WTC11 (cell line): ENCODE data around the gene CDK16. TPM values are rescaled to one million over a fixed set of nuclear protein-coding genes. Genes with fewer than 3 reads are reported as not detected.

Experiments used
- ATAC-seq: fragments of 200-7000 bp; cut with Tn5 transposase; 2 replicates; pipeline ENCODE4 v1.10.0; 2021; ENCODE audit warnings: mild to moderate bottlenecking, moderate library complexity
- CTCF ChIA-PET: fragments of 300-600 bp; sonication (Branson Sonifier 250); formaldehyde crosslinking; loops from one replicate; lab custom pipeline; 2021; ENCODE audit warnings: antibody characterized with exemption; lab: Charles Lee
- POLR2A ChIA-PET: fragments of 350-600 bp; sonication (Branson Sonifier 250); formaldehyde crosslinking; loops from one replicate; lab custom pipeline; 2021; ENCODE audit warnings: antibody characterized with exemption; lab: Charles Lee
- DNase-seq: peaks from one replicate; pipeline ENCODE4 v3.0.0; 2021; ENCODE audit warnings: low spot score
- H3K27ac Mint-ChIP-seq: 2 replicates; pipeline ENCODE4 v1.8.0; 2021; ENCODE audit warnings: mixed read lengths
- H3K27me3 Mint-ChIP-seq: 2 replicates; pipeline ENCODE4 v1.8.0; 2021; ENCODE audit warnings: low read depth, mild to moderate bottlenecking, moderate library complexity, mixed read lengths
- H3K36me3 Mint-ChIP-seq: 2 replicates; pipeline ENCODE4 v1.8.0; 2021; ENCODE audit warnings: mixed read lengths
- H3K4me1 Mint-ChIP-seq: 2 replicates; pipeline ENCODE4 v1.8.0; 2022; ENCODE audit warnings: mixed read lengths
- H3K4me3 Mint-ChIP-seq: 2 replicates; pipeline ENCODE4 v1.8.0; 2021; ENCODE audit warnings: mild to moderate bottlenecking, moderate library complexity, mixed read lengths
- H3K9me3 Mint-ChIP-seq: 2 replicates; pipeline ENCODE4 v1.8.0; 2021; ENCODE audit warnings: mixed read lengths
- ATF3 ChIP-seq: sonication (generic); formaldehyde crosslinking; conservative IDR thresholded peaks from 2 replicates; pipeline ENCODE4 v1.8.1; 2022; ENCODE audit warnings: mild to moderate bottlenecking, missing genetic modification reagents
- CBFB ChIP-seq: sonication (generic); formaldehyde crosslinking; IDR thresholded peaks from 2 replicates; pipeline ENCODE4 v1.8.1; 2022; ENCODE audit warnings: mild to moderate bottlenecking, low read depth, missing genetic modification reagents
- CDX4 ChIP-seq: fragments of 250-450 bp; sonication (Bioruptor Pico); IDR thresholded peaks from 2 replicates; pipeline ENCODE4 v1.9.0; 2021; ENCODE audit warnings: moderate library complexity, mild to moderate bottlenecking, inconsistent platforms, borderline replicate concordance
- ELF4 ChIP-seq: sonication (generic); formaldehyde crosslinking; IDR thresholded peaks from 2 replicates; pipeline ENCODE4 v1.8.1; 2022; ENCODE audit warnings: low read depth, mild to moderate bottlenecking, moderate library complexity, missing genetic modification reagents
- ERG ChIP-seq: fragments of 250-450 bp; sonication (Bioruptor Pico); IDR thresholded peaks from 2 replicates; pipeline ENCODE4 v1.8.0; 2021; ENCODE audit warnings: mild to moderate bottlenecking
- FOXP1 ChIP-seq: sonication (generic); formaldehyde crosslinking; IDR thresholded peaks from 2 replicates; pipeline ENCODE4 v1.8.0; 2022; ENCODE audit warnings: missing genetic modification reagents, mild to moderate bottlenecking, moderate library complexity, borderline replicate concordance
- GABPB1 ChIP-seq: sonication (generic); formaldehyde crosslinking; IDR thresholded peaks from 2 replicates; pipeline ENCODE4 v1.8.1; 2023; ENCODE audit warnings: mild to moderate bottlenecking, missing genetic modification reagents
- NFATC4 ChIP-seq: fragments of 250-450 bp; sonication (Bioruptor Pico); IDR thresholded peaks from 2 replicates; pipeline ENCODE4 v1.9.0; 2021; ENCODE audit warnings: mild to moderate bottlenecking
- NR1H2 ChIP-seq: sonication (generic); formaldehyde crosslinking; IDR thresholded peaks from 2 replicates; pipeline ENCODE4 v1.9.0; 2021; ENCODE audit warnings: mild to moderate bottlenecking, moderate library complexity, missing genetic modification reagents
- NR3C1 ChIP-seq: sonication (generic); formaldehyde crosslinking; conservative IDR thresholded peaks from 2 replicates; pipeline ENCODE4 v1.8.1; 2023; ENCODE audit warnings: low read depth, mild to moderate bottlenecking, missing genetic modification reagents
- OVOL2 ChIP-seq: fragments of 250-450 bp; sonication (Bioruptor Pico); IDR thresholded peaks from 2 replicates; pipeline ENCODE4 v1.9.0; 2021; ENCODE audit warnings: mild to moderate bottlenecking, borderline replicate concordance
- SMAD4 ChIP-seq: sonication (generic); formaldehyde crosslinking; IDR thresholded peaks from 2 replicates; pipeline ENCODE4 v1.8.0; 2022; ENCODE audit warnings: mild to moderate bottlenecking, missing genetic modification reagents
- ZMAT4 ChIP-seq: fragments of 250-450 bp; sonication (Bioruptor Pico); IDR thresholded peaks from 2 replicates; pipeline ENCODE4 v1.9.0; 2021; ENCODE audit warnings: mild to moderate bottlenecking
- ZNF121 ChIP-seq: sonication (generic); formaldehyde crosslinking; IDR thresholded peaks from 2 replicates; pipeline ENCODE4 v1.8.0; 2023; ENCODE audit warnings: missing genetic modification reagents
- ZNF138 ChIP-seq: sonication (generic); formaldehyde crosslinking; conservative IDR thresholded peaks from 2 replicates; pipeline ENCODE4 v1.8.1; 2022; ENCODE audit warnings: mild to moderate bottlenecking, moderate library complexity, missing genetic modification reagents
- ZNF317 ChIP-seq: sonication (generic); formaldehyde crosslinking; IDR thresholded peaks from 2 replicates; pipeline ENCODE4 v1.8.1; 2023; ENCODE audit warnings: low read depth, mild to moderate bottlenecking, moderate library complexity, missing genetic modification reagents, borderline replicate concordance
- ZNF532 ChIP-seq: fragments of 250-450 bp; sonication (Bioruptor Pico); IDR thresholded peaks from 2 replicates; pipeline ENCODE4 v1.9.0; 2021; ENCODE audit warnings: mild to moderate bottlenecking, borderline replicate concordance
- total RNA-seq: library from RNA; stranded (reverse); gene quantifications from 3 replicates; pipeline ENCODE4 v1.2.3, GENCODE V29; 2021
- TF ChIP-seq, protein P1 (sequence below): sonication (generic); formaldehyde crosslinking; IDR thresholded peaks from 2 replicates; pipeline ENCODE4 v1.8.0; 2022; ENCODE audit warnings: mild to moderate bottlenecking, missing genetic modification reagents
- TF ChIP-seq, protein P2 (sequence below): fragments of 250-450 bp; sonication (Bioruptor Pico); IDR thresholded peaks from 2 replicates; pipeline ENCODE4 v1.9.0; 2021; ENCODE audit warnings: mild to moderate bottlenecking

Gene CDK16
- total RNA-seq, 1 experiment from 2014 or later: 130 TPM

DNA sequence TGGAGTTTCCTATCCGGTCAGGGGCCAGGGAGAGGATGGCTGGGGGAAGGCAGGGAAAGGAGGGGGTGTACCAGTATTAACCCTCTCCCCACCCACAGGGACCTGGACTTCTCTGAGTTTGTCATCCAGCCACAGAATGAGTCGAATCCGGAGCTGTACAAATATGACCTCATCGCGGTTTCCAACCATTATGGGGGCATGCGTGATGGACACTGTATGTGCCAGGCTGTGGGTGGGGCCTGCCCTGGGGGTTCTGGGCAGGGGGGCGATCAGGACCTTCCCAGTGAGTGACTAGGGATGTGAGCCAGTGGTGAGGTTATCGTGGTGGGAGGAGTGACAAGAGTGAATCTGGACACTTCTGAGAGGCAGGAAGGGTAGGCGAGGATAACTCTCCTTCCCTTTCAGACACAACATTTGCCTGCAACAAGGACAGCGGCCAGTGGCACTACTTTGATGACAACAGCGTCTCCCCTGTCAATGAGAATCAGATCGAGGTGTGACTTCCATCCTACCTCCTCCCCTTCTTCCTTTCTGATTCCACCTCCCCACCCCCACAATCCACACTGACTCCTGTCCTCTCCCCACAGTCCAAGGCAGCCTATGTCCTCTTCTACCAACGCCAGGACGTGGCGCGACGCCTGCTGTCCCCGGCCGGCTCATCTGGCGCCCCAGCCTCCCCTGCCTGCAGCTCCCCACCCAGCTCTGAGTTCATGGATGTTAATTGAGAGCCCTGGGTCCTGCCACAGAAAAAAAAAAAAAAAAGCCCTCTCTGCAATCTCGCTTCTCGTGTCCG lies 28.9 kb downstream of the CDK16 start:
- Mint-ChIP-seq H3K36me3 (peaks cover 28% of the 10 kb centered on the region), H3K27ac (no peak overlapping the region), H3K27me3 (no peaks in the 10 kb centered on the region), H3K9me3 (no peaks in the 10 kb centered on the region), H3K4me3 (no peak overlapping the region), H3K4me1 (no peaks in the 10 kb centered on the region)
- POLR2A ChIA-PET: interaction anchor here (0.7 kb wide), 1 partner anchor 1728 kb away, joined by 4 read pairs; no protein-coding TSS in a partner anchor
- DNase-seq (no peak), ATAC-seq (no peak)
- CTCF ChIA-PET: no interaction called here
- no peak for TF ChIP-seq ZNF138 (CRISPR knock-in tag)
- TF ChIP-seq FOXP1 (CRISPR knock-in tag): no peak
- TF ChIP-seq ZNF317 (CRISPR knock-in tag): no peak
- no peak for TF ChIP-seq ZMAT4 (CRISPR knock-in tag)
- TF ChIP-seq CDX4 (CRISPR knock-in tag): no peak
- no peak for TF ChIP-seq NFATC4 (CRISPR knock-in tag)
- TF ChIP-seq NR3C1 (CRISPR knock-in tag): no peak
- no peak for TF ChIP-seq ZNF121
- TF ChIP-seq ZNF532 (CRISPR knock-in tag): no peak
- TF ChIP-seq NR1H2 (CRISPR knock-in tag): no peak
- TF ChIP-seq, protein P1, sequence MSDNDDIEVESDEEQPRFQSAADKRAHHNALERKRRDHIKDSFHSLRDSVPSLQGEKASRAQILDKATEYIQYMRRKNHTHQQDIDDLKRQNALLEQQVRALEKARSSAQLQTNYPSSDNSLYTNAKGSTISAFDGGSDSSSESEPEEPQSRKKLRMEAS (CRISPR knock-in tag): no peak
- TF ChIP-seq CBFB (CRISPR knock-in tag): no peak
- no peak for TF ChIP-seq OVOL2 (CRISPR knock-in tag)
- no peak for TF ChIP-seq GABPB1 (CRISPR knock-in tag)
- TF ChIP-seq, protein P2, sequence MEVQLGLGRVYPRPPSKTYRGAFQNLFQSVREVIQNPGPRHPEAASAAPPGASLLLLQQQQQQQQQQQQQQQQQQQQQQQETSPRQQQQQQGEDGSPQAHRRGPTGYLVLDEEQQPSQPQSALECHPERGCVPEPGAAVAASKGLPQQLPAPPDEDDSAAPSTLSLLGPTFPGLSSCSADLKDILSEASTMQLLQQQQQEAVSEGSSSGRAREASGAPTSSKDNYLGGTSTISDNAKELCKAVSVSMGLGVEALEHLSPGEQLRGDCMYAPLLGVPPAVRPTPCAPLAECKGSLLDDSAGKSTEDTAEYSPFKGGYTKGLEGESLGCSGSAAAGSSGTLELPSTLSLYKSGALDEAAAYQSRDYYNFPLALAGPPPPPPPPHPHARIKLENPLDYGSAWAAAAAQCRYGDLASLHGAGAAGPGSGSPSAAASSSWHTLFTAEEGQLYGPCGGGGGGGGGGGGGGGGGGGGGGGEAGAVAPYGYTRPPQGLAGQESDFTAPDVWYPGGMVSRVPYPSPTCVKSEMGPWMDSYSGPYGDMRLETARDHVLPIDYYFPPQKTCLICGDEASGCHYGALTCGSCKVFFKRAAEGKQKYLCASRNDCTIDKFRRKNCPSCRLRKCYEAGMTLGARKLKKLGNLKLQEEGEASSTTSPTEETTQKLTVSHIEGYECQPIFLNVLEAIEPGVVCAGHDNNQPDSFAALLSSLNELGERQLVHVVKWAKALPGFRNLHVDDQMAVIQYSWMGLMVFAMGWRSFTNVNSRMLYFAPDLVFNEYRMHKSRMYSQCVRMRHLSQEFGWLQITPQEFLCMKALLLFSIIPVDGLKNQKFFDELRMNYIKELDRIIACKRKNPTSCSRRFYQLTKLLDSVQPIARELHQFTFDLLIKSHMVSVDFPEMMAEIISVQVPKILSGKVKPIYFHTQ (CRISPR knock-in tag): no peak

GRCh38 chrX:47247999-47248320 lies 29.5 kb downstream of the CDK16 start:
- no peak for ATAC-seq
- no peak for TF ChIP-seq ATF3
- TF ChIP-seq ELF4 (CRISPR knock-in tag): no peak
- no peak for TF ChIP-seq GABPB1 (CRISPR knock-in tag)
- TF ChIP-seq ERG (CRISPR knock-in tag): no peak
- no peak for TF ChIP-seq SMAD4 (CRISPR knock-in tag)
- H3K27ac Mint-ChIP-seq: no peak overlapping the region
- ChIA-PET CTCF (no interaction called here), POLR2A (interaction anchor here (0.7 kb wide), 1 partner anchor 1729 kb away, joined by 4 read pairs; no protein-coding TSS in a partner anchor)
- no peak for DNase-seq
- peaks cover 23% of the 10 kb centered on the region for H3K36me3 Mint-ChIP-seq
- H3K4me1 Mint-ChIP-seq: no peaks in the 10 kb centered on the region
- H3K27me3 Mint-ChIP-seq: no peaks in the 10 kb centered on the region
- no peaks in the 10 kb centered on the region for H3K9me3 Mint-ChIP-seq
- no peak overlapping the region for H3K4me3 Mint-ChIP-seq
